Lung microvascular endothelial cell (primary cell): ENCODE data around the gene ATG2A. TPM values are rescaled to one million over a fixed set of nuclear protein-coding genes. Genes with fewer than 3 reads are reported as not detected.
A peak's percentile ranks its signal among the peaks of the same experiment; 100 is the strongest.

Source experiments
- DNase-seq, 2 donors: peaks; one replicate each; pipeline versions ENCODE4 v3.0.0 to v3.0.0-alpha.2; 2010; ENCODE audit warnings: low read depth in 2 of 2
- total RNA-seq: library from RNA; depleted of rRNA; stranded (reverse); fragments of >200 nt; gene quantifications from 2 replicates; pipeline ENCODE4 v1.2.1, GENCODE V29; 2014

Gene ATG2A
- 7.6 and 12.1 TPM in 2 replicates for total RNA-seq

DNA sequence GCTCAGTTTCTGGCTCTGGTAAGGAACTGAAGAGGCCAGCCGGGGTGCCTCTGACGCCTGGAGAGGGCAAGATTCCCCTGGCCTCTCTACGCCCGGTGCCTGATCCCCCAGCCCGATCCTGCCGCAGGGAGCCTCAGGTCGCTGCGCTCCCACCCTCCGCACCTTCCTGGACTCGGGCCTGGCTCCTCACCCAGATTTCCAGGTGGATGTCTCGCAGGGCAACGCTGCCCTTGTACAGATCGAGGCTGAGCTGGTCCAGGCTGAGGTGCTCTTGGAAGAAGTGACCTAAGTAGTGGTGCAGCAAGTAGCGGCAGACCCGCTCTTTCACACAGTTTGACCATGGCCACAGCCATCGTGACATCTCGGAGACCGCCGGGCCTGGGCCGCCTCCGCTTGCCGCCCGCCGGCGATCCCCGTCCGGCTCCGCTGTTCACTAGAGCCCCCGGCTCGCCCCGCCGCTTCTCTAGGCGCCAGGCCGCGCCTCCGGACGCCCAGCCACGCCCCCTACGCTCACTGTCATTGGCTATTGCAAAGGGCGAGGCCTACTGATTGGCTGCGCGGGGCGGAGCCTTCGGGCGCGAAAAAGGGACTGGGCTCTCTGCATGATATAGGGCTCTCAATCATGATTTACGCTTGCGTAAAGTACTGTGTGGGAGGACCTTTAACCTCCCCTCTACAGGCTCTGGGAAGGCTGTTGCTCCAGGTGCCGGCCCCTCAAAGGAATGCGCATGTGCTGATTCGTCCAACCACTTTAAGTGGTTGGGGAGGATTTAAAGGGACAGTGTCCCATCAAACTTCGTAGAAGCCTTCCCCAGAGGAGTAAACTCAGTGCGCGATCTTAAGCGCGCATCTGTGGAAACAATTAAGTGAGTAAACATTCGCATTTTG, at the start of gene ATG2A:
TSS of gene ATG2A (minus strand) at position 435 of the 888 bp plus-strand sequence. CDS start at position 361, 74 bp downstream.
- peak; percentile 99 to 100 for DNase-seq

DNA sequence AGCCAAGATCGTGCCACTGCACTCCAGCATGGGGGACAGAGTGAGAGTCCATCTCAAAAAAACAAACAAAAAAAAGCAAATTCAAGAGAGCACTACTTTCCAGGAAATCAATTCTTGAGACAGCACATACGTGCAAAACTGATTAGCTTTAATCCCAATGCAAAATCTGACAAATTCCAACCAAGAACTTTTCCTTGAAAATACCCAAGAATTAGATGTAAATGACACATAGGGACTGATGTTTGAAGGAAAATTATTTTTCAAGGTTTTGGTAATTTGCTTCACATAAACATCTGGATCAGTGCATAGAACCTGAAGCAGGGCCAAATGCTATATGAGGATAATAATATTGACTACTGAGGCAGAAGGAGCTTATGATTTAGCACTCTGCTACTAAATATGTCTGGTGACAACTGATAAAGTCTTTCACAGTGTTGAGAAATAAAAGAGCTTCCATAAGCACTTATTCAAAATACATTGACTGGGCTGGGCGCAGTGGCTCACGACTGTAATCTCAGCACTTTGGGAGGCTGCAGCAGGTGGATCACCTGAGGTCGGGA, 46.1 kb upstream of the ATG2A start:
- DNase-seq = no peak

DNA sequence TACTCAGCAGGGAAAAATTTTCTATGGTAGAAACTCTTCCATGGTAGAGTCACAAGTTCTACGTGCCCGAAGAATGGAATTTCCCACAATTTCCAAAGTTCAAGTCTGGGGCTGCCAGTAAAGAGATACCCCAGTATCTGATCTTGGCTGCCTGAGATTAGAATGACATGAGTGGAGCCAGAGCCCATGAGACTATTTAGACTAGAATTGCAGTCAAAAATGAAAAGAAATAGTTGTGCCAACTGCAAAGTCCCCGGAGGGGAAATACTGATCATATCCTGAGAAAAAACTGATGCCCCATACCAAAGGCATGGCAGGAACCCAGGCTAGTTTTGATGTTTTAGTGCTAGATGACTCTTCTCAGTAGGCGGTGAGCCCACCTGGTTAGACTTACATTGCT, 43.7 kb upstream of the ATG2A start:
- peak in 1 of 2 donors; percentile 4 for DNase-seq

GRCh38 chr11:64959498-64959897, 42.5 kb upstream of the ATG2A start:
- peak in 1 of 2 donors; percentile 24 for DNase-seq

DNA sequence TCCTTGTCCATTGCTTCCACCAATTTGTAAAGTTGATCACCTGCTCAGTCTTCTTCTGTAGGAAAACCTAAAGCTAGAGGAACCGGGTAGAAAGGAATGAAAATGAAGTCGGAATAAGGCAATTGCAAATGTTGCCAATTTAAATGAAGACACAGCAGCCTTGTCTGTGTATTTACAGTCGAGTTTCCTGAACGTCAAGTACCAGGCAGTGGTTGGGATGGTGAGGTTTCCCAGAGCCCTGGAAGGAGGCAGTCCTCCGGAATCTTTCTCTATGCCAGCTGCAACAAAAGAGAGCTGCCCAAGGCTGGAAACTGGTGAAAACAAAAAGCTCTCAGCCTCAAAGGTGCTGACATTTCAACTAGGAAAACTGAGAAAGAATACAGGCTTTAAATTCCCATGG, 37.2 kb upstream of the ATG2A start:
- no peak for DNase-seq

GRCh38 chr11:64951529-64951928, 34.5 kb upstream of the ATG2A start:
- no peak for DNase-seq

GRCh38 chr11:64947208-64947814, 30.3 kb upstream of the ATG2A start:
- peak in 1 of 2 donors; percentile 50 for DNase-seq

GRCh38 chr11:64936539-64936938, 19.5 kb upstream of the ATG2A start:
- no peak for DNase-seq

DNA sequence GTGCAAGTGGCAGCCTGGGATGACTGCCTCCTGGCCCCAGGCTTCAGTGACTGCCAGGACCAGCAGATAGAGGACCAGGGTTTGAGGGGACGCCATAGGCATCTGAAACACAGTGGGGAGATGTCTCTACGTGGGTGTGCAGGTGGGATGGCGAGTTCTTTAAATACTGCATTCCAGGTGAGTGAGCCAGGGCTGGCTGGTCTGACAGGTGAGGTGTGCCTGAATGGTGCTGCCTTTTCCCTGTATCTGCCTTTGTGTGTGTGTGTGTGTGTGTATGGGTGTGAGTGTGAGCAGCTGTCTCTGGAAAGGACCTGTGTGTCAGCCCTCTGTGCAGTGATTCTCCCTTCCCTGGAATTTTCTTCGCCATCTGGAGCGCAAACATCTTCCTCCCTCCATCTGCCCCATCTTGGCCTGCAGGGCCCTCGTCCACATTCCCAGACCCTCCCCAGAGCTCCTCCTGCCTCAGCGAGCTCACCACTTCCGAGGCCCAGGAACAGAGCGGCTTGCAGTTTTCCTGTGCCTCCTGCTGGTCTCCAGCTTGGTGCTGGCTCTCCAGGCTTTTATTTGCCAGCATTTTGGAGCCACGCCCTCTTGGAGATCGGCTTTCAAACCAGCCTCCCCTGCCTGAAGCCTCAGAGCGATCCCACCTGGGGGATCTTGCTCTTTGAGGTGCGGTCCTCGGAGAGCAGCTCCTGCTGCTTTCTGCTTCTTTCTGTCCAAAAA, 18.5 kb upstream of the ATG2A start, which contains the start of gene GPHA2:
TSS of gene GPHA2 (minus strand) at position 535 of the 723 bp plus-strand sequence. CDS start at position 102, 433 bp downstream.
- DNase-seq = no peak

GRCh38 chr11:64934682-64935358, 17.8 kb upstream of the ATG2A start:
- DNase-seq = no peak

GRCh38 chr11:64933935-64934681, 17.1 kb upstream of the ATG2A start:
- no peak for DNase-seq

DNA sequence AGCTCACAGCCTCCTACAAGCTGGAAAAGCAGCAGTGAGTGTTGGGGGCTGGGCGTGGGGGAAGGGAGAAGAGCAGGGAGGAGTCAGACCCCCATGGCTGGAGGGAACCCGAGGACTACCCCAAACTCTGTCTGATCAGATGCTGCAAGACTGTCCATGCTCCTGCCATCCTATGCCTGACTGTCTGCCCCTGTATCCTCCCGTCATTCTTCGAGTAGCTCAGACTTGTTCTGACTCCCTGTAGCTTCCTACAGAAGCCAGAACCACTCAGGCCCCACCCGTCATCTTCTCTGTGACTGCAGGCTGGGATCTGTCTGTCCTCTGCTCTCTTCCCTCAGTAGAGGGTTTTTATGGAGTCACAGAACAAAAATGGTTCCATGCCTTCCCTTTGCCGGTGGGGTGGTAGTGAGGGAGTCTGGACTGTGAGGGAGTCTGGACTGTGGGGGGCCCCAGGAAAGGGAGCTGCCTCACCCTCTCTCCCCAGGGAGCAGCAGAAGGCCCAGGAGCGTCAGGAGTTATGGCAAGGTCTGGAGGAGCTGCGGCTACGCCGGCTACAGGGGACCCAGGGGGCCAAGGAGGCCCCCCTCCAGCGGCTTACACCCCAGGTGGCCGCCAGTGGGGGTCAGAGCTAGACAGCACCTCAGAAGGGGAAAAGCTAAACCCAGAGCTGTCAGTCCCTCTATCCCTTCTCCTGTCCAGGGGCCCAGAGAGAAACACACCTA, 16.4 kb upstream of the ATG2A start:
- no peak for DNase-seq

- DNase-seq = no peak
Measured at GRCh38 chr11:64932324-64932723, 15.3 kb upstream of the ATG2A start.

DNA sequence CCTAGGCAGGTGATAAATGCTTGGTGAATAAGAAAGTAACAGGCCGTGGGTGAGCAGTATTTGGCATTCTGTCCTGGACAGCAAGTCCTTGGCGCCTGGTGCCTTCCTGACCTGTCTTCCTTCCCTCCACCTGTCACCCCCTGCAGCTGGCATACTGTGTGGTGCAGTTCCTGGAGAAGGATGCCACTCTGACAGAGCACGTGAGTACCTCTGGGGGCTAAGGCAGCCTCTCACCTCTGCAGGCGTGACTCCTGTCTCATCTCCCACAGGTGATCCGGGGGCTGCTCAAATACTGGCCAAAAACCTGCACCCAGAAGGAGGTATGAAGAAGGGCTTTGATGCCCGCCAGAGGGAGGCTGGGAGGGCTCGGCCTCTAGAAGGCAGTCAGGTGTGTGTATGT, 14.3 kb upstream of the ATG2A start:
- no peak for DNase-seq

DNA sequence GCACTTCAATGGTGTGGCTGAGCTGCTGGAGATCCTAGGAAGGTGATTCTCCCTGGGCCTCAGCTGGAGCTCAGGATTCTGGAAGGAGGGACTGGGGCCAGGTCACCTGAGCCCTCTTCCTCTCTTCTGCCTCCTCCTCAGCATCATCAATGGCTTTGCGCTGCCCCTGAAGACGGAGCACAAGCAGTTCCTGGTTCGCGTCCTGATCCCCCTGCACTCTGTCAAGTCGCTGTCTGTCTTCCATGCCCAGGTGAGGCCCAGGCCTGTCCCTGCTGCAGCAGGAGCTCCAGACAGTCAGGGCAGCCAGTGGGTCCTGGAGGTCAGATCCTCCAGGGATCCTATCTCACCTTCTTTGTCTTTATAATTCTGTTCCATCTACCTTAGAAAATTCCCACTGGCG, 13.3 kb upstream of the ATG2A start:
- DNase-seq = no peak

DNA sequence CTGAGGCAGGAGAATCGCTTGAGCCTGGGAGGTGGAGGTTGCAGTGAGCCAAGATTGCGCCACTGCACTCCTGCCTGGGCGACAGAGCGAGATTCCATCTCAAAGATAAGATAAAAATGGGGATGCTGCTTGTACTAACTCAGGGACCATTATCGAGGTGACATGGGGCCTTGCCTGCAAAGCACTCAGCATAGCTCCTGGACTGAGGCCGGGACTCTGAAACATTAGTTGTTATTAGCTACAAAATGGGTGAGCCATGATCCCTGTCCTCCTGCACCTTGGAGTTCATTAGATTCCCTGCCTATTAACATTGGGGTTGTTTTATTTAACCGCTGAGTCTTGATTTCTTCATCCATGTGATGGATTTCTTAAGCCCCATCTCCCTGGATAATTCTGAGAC, 12.6 kb upstream of the ATG2A start:
- no peak for DNase-seq

GRCh38 chr11:64928957-64929356, 11.9 kb upstream of the ATG2A start:
- no peak for DNase-seq

DNA sequence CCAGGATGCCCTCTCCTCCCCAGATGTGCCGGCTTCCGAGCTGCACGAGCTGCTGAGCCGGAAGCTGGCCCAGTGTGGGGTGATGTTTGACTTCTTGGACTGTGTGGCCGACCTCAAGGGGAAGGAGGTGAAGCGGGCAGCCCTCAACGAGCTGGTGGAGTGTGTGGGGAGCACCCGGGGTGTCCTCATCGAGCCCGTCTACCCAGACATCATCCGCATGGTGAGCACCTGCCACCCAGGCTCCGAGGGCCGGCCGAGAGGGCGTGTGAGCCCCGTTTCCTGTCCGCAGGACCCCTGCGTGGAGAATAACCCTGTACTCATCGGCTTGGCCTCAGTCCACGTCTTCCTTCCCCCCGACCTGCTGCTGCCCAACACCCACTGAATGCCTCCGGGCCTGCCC, 9.7 kb upstream of the ATG2A start:
- no peak for DNase-seq

- DNase-seq = no peak
Measured at GRCh38 chr11:64925536-64926436, 8.8 kb upstream of the ATG2A start.
